NT2/D1 (cell line): ENCODE measurements around the gene SORBS2.

Experiments used
- SUZ12 ChIP-seq: IDR thresholded peaks from 2 replicates; pipeline ENCODE4 v1.6.1; 2011; ENCODE audit not compliant: insufficient read length, insufficient read depth; ENCODE audit errors: extremely low read depth
- YY1 ChIP-seq: IDR thresholded peaks from 2 replicates; pipeline ENCODE4 v1.6.1; 2011; ENCODE audit not compliant: insufficient read length, insufficient read depth

GRCh38 chr4:185728893-185729292 lies 83.1 kb downstream of the SORBS2 start:
- TF ChIP-seq YY1 (no peak), SUZ12 (no peak)
